ENCODE results near the gene ZNF174.

The ZNF174 gene

GRCh38 chr16:3400779-3401688 lies at the start of gene ZNF174, which contains the start of gene ZSCAN32:
Gene ZNF174, plus strand, starts transcription at chr16:3401215. Its CDS starts 790 bp downstream, at chr16:3402005.
Gene ZSCAN32, minus strand, starts transcription at chr16:3401004. Its CDS starts 3,447 bp downstream, at chr16:3397557.
- DNase-seq (ENCODE audit: low read depth): peak; percentile 96

DNA sequence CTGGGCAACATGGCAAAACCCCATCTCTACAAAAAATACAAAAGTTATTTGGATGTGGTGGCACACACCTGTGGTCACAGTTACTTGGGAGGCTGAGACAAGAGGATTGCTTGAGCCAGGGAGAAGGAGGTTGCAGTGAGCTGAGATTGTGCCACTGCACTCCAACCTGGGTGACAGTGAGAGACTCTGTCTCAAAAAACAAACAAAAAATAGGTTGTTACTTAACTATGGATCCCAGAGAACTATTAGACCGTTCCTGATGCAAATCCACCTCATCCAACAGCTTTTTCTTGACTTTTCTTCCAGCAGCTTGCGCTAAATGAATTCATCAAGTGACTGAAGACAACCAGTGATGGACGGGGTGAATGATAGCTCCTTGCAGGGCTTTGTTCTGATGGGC lies 45.4 kb upstream of the ZNF174 start, which contains the start of gene OR2C1:
TSS of gene OR2C1 (plus strand) at position 301 of the 400 bp plus-strand sequence. CDS start at position 353, 52 bp downstream.
- DNase-seq (ENCODE audit: low read depth): no peak

DNA sequence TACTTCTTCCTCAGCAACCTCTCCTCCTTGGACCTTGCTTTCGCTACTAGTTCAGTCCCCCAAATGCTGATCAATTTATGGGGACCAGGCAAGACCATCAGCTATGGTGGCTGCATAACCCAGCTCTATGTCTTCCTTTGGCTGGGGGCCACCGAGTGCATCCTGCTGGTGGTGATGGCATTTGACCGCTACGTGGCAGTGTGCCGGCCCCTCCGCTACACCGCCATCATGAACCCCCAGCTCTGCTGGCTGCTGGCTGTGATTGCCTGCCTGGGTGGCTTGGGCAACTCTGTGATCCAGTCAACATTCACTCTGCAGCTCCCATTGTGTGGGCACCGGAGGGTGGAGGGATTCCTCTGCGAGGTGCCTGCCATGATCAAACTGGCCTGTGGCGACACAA lies 44.9 kb upstream of the ZNF174 start:
- no peak for DNase-seq (ENCODE audit: low read depth)

- no peak for DNase-seq (ENCODE audit: low read depth)
Measured at GRCh38 chr16:3358871-3359270, 42.1 kb upstream of the ZNF174 start.

GRCh38 chr16:3362931-3363330 lies 38.1 kb upstream of the ZNF174 start:
- DNase-seq (ENCODE audit: low read depth): no peak

DNA sequence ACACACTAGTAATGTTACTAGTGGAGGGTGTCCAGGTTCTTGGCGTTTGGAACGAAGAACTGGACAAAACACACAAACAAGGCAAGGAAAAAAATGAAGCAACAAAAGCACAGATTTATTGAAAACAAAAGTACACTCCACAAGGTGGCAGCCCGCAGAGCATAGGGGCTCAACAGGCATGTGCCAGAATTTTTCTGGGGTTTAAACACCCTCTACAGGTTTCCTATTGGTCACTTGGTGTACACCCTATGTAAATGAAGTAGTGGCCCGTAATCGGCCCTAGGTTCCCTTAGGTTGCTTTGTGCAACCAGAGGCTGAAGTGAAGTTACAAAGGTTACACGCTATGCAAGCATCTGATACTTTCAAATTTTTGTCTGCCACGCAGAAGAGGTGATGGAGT lies 37.2 kb upstream of the ZNF174 start:
- no peak for DNase-seq (ENCODE audit: low read depth)

DNA sequence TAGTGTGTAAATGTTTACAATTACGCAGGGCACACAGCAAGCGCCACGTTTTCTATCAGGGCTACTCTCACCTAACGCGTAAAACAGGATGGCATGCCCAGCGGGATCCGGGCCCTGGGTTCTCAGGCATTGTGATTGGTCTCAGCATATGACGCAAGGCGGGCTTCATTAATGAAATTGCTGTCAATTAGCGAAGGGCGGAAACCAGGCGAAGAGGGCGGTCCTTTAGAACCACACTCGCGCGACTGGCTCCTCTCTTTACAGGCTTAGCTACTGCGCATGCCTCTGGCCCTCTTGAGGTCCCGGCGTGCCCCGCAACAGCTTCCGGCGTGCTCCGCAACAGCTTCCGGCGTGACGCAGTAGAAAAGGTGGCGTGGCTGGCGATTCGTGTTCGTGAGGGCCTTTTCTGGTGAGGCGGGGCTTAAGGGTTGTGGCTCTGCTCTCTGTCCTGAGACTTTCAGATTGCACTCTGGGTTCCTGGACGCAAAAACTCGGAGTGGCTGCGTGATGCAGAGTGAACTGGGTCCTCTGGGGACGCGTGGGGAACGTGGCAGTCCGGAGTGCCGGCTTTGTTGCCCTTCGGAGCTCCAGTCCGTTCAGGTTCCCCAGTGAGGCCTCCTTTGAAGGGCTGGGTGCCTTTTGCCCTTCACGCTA lies 36.1 kb upstream of the ZNF174 start:
- peak; percentile 69 for DNase-seq (ENCODE audit: low read depth)

DNA sequence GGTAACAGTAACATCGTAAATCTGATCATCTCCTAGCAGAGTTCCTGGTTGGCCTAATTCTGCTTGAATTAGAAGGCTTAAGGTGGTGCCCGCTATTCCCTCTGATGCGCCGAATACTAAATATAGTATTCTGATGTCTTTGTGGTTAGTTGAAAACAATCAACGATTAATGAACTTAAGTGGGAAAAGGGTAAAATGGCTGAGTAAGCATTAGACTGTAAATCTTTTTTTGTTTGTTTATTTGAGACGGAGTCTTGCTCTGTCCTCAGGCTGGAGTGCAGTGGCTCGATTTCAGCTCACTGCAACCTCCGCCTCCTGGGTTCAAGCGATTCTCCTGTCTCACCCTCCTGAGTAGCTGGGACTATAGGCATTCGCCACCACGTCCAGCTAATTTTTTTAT lies 31.9 kb upstream of the ZNF174 start:
- DNase-seq (ENCODE audit: low read depth): no peak

- no peak for DNase-seq (ENCODE audit: low read depth)
Measured at GRCh38 chr16:3375680-3376079, 25.3 kb upstream of the ZNF174 start.

DNA sequence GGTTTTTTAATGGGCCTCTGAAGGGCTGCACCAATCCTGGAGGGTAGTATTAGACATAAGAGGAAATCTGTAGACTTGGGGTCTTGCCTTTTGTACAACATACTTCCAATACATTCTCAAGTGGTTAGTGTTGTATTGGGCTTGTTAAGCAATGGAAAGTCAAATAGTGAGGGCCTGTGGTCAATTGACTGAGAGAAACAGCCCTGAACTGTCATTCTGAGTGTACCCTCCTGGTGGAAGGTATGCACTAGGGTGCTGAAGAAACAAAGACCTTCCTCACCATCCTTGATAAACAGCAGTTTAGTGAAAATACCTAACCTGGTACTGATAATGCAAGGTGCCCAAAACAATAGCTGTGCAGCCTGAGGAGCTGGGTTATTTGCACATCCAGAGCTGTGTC lies 23.1 kb upstream of the ZNF174 start:
- DNase-seq (ENCODE audit: low read depth): no peak

- no peak for DNase-seq (ENCODE audit: low read depth)
Measured at GRCh38 chr16:3383045-3383448, 18.0 kb upstream of the ZNF174 start.

- DNase-seq (ENCODE audit: low read depth): no peak
Measured at GRCh38 chr16:3388325-3388724, 12.7 kb upstream of the ZNF174 start.

GRCh38 chr16:3389663-3390338 lies 11.2 kb upstream of the ZNF174 start:
- no peak for DNase-seq (ENCODE audit: low read depth)

DNA sequence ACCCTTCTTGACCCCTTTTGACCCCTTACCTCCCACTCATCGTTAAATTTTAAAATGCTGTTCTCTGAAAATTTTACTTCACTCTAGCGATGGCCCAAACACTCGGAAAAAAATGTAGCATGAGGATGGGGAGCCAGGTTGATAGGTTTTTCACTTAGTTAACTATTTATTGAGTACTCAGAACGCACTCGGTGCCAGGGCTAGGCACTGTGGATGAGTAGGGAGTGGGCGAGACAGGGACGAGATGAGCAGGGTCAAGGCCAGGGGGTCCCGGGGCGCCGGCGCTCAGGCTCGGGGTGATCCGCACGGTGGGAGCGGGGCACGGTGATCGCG lies 603 bp upstream of the ZNF174 start:
- no peak for DNase-seq (ENCODE audit: low read depth)

GRCh38 chr16:3401719-3402397 lies 843 bp downstream of the ZNF174 start:
- no peak for DNase-seq (ENCODE audit: low read depth)

DNA sequence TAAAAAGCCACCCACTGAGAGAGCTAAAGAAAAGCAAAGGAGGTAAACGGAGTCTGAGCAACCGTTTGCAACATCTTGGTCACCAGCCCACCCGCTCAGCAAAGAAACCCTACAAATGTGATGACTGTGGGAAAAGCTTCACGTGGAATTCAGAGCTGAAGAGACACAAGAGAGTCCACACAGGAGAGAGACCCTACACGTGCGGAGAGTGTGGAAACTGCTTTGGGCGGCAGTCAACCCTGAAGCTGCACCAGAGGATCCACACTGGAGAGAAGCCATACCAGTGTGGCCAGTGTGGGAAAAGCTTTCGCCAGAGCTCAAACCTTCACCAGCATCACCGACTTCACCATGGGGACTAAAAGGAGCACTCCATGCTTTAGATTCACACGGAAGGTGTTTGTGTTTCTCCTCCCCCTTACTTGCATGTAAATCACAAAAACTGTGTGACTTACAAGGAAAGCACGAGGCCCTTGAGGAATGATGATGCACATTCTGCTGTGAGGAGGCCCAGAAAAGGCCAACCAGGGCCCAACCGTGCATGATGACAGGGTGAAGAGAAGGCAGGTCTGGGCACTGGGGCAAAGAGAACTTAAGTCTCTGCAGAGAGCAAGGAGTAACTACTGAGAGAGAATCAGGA lies 7.7 kb downstream of the ZNF174 start:
- no peak for DNase-seq (ENCODE audit: low read depth)

DNA sequence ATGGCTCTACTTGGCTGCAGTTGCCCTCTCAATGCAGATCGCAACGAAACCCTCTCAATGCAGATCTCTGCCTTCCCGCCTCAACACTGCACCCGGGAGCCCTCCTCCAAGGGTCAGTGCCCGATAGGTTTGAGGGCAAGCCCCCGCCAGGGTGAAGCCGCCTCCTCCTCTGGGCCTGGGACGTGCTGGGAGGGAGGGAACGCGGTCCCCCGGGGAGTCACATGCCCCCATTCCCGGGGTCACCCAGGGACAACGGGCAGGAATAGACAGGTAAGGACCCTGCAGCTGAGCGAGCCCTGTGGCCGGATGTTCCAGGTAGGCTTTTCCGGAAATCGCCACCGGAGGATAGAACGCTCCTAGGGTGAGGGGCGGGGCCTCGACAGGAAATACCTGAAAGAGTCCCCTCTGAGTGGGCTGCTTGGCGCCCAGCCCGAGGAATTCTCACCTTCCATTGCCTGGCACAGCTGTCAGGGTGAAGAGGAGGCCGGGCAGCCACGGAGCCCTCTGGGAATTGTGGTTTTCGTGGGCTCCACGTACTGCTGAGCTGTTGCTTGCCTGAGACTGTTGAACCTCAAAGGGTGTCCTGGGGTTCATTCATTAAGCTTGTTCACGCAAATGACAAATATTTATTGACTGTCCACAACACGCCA lies 12.8 kb downstream of the ZNF174 start:
- no peak for DNase-seq (ENCODE audit: low read depth)

DNA sequence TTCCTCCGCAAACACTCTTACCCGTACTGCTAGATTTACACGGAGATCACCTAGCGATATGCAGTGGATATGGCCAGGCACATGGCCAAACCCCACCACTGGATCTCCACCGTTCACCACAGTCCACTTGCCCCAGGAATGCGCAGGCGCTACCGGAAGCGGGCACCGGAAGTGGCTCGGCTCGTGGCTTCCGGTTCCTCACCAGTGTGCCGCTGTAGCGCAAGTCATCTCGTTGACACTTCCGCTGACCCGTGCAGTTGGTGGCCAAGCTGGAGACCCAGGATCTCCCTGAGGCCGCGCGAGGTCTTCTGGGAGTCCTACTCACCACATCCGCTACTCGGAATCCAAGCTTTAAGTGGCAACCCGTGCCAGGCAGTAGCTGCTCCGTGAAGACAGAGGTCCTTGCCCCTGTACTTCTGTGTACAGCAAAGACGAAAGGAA lies 30.8 kb downstream of the ZNF174 start:
- peak; percentile 22 for DNase-seq (ENCODE audit: low read depth)

GRCh38 chr16:3434373-3434772 lies 33.4 kb downstream of the ZNF174 start:
- DNase-seq (ENCODE audit: low read depth): no peak

- no peak for DNase-seq (ENCODE audit: low read depth)
Measured at GRCh38 chr16:3439637-3440036, 38.6 kb downstream of the ZNF174 start.
